Peyer's patch (tissue), 4 donors: ENCODE data around the gene PANX1.

Experiments used
- CTCF ChIP-seq, 6 experiments: fragments of 450-650 bp in 4 of 6; fragments of 200-600 bp in 2 of 6; sonication (generic) in 1 of 6; IDR thresholded peaks; one replicate each; pipeline ENCODE4 v1.5.1; 2017 to 2019; ENCODE audit warnings: antibody characterized with exemption in 6 of 6, mild to moderate bottlenecking in 3 of 6, moderate library complexity in 1 of 6
- POLR2A ChIP-seq, 2 donors: fragments of 450-650 bp; IDR thresholded peaks; one replicate each; pipeline ENCODE4 v1.5.1; 2017; ENCODE audit warnings: antibody characterized with exemption in 2 of 2, mild to moderate bottlenecking in 2 of 2, moderate library complexity in 2 of 2

- peak; percentile 46 to 57 for TF ChIP-seq POLR2A (IDR thresholded peaks at IDR 0.05)
- no peak for TF ChIP-seq CTCF (IDR thresholded peaks at IDR 0.05)
These were observed at the start of gene PANX1 for GRCh38 chr11:94128746-94129511.
